GM21423 (cell line): ENCODE data around the gene OTUB1.

ENCODE experiments used
- ATAC-seq: cut with Tn5 transposase; IDR thresholded peaks from one replicate; pipeline ENCODE4 v1.9.1; 2021; ENCODE audit warnings: mild to moderate bottlenecking, moderate library complexity; ENCODE audit not compliant: unreplicated experiment

The OTUB1 gene

DNA sequence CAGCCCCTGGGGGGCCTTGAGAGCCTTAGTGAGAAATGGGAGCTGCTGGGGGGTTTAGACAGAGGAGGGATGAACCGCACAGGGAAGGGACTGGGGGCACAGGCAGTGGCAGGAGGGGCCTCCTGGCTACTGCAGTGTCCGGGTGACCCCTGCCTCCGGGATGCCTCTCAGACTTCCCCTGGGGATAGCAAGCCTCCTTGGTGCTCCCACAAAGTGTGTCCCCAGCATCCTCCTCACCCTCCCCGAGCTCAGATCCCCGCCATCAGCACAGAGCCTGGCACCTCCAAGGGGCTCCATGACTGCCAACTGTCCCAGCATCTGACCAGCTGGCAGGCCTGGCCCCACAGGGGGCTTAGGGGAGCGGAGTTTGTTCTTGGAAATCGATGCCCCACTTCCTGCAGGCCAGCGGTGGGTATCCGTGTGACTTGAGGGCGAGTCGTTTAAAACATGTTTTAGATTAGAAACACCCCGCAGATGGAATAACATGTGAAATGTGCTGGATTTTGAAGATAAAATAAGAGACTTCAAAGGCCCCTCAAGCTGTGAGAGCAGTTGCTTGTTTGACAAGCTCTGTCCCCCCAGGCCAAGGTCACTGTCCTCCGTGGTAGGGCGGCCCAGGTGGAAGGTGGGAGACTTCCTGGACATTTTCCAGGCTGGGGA, 36.0 kb downstream of the OTUB1 start:
- no peak for ATAC-seq

DNA sequence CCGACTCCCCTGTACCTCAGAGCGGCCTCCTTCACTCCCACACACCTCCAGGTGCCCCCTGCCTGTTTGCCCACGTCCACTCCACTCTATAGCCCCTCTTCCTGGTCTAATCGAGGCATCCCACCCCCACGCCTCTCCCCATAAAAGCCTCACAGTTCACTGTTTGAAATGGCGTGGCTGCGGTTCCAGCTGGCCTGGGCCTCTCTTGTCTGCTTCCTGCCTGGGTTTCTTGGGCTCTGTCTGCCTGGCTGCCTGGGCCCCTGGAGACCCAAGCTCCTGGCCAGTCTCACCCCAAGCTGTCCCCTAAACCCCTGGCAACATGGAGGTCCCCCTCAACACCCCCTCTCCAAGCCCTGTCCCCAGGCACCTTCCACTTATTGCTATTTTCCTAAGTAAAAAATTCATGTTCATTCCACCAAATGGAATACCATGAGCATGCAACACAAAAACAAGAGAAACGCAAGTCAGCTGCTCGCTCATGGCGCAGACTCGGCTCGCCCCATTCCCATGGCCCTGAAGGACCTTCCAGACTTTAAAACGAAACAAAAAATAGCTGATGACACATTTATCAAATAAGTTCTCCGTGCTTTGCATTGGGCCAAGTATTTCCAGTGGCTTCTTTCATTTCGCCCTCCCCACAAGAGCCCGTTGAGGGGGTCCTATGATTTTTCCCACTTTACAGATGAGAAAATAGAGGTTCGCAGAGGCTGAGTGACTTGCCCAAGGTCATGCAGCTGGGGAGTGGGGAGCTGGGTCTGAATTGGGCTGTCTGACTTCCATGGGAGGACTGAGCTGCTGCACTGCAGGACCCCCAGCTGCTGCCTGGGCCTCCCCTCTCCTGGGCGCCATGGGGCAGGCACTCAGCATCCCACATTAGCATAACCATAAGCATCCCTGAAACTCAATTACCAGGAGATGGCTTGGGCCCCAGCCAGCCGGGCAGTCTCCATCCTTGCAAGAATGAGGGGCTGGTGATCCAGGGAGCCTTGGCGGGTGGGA, 37.8 kb downstream of the OTUB1 start:
- ATAC-seq = no peak

DNA sequence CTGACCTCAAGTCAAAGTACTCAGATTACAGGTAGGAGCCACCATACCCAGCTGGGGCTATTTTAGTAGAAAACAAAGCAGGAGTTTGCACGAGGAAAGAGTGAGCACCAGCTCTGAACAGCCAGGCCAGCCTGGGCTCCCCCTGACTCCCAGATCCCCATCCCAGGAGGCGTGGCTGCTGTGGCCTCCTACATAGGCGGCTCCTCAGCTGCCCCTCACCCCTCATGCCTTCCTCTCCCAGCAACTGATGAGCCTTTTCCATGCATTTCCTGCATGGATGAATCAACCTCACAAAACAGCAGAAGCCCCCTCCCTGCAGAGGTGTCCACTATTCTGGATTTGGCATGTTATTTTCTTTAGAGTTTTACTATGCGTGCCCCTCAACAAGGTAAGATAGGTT, 39.0 kb downstream of the OTUB1 start:
- no peak for ATAC-seq

DNA sequence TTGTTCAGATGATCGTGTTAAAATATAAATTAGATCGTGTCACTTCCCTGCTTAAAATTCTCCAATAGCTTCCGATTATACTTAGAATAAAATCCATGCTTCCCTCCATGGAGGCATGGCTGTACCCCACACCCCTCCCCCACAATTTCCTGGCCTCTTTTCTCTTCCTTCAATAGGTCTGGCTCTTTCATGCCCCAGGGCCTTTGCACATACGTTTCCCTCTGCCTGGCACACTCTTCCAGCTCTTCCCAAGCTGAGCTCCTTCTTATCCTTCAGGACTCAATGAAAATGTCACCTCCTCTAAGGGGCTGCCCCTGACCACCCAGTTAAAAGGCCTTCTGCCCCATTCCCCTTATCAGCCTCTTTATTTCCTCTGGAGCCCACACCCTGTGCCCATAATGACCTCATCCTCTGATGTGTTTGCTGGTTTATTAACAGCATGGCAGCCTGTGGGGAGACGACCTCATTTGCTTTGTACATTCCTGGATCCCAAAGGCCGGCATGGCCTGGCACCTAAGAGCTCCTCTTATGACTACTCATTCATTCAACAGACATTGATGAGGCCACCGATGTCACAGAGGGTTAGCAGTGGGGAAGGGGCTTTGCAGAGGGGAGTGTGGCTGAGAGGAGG, 40.5 kb downstream of the OTUB1 start:
- ATAC-seq = no peak

DNA sequence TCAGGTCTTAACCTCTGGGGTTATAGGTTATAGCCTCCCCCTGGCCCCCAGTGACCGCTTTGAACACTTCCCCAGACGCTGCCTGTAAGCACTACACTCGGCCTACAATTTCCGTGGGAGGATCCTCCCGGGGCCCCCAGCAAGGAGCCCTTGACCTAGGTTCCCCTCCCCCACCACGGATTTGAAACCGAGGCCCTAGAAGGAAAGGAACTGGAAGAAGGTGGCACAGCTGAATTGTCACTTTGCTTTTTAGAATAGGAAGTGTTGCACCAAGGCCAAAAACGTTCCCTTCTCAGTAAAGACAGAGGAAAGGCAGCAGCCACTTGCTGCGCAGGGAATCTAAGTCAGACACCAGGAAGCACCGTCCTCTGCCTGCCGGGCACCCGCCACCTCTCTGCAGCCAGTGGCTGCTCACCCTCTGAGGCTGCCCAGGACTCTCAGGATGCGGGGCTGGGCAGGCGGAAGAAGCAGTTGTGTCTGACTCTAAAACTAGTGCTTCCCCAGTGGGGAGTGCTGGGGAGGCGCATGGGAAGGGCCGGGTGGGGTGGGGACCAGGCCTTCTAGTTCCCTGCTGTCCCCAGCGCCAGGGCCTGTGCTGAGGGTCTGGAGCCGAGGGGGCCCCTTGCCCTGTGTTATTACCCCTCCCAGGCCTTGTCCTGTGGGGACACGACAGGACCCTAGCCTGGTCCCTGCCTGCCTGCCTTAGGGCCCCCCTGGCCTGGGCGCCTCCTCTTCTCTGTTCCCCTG, 41.6 kb downstream of the OTUB1 start:
- ATAC-seq = no peak

DNA sequence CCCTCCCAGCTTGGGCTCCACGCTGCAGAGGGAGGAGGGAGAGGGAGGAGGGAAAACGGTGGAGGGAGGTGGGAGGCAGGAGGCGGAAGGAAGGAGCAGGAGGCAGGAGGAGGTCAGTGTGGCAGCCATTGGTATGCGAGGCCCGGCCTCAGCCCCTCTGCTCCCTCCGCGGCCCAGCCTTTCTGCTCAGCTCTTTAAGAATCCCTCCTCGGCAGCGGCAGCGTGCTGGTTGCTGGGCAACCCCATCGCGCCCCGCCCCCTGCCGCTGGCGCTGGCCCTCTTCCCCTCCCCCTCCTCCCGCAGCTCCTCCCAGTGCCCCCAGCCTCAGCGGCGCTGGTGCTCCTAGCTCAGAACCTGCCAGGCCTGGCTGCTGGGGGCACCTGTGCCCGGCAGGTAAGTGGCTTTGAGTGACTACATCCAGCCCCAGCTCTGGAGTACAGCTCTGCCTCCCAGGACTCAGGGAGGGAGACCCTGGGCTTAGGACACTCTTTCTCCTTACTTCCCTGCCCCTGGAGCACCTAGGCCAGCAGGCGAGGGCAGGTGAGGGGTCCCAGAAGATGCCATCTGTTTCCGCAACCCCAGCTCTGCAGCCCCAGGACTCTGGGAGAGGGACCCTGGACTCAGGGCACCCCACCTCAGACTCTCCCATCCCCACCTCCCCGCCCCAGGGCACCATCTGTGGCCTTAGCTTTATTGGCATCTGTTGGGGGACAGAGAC, 42.3 kb downstream of the OTUB1 start:
- ATAC-seq = no peak

DNA sequence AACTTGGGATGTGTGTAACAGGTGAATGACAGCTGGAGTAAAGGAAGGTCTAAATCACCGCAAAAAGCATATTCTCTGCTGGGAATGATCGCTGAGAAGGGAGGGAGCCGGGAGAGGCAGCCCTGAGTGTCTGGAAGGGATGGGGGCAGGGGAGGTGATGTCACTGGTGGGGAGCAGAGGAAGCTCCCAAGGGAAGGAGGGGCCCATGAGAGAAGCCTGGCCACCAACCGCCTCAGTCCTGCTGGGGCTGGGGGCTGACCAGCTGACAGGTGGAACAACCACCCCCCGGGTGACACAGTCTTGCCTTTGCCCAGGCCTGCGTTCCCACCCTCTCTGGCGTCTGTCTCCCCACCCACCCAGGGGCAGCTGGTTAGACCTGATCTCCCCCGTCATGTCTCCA, 43.5 kb downstream of the OTUB1 start:
- no peak for ATAC-seq

DNA sequence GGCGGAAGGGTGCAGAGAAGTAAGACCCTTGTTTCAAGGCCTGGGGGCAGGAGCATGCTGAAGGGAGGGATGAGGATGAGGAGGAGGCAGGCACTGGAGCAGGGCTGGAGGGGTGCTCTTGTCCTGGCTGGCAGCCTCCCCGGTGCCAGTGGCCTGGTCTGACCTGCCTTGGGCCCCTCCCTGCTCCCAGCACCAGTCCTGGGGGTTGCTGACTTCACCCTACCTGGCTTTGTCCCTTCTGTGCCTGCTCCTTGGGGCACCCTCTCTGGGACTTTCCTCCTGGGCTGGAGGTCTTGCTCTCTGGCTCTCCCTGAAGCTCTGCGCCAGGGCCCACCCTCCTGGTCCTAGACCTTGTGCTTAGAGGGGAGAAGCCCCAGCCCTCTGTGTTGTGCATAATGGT, 44.8 kb downstream of the OTUB1 start:
- ATAC-seq = no peak

DNA sequence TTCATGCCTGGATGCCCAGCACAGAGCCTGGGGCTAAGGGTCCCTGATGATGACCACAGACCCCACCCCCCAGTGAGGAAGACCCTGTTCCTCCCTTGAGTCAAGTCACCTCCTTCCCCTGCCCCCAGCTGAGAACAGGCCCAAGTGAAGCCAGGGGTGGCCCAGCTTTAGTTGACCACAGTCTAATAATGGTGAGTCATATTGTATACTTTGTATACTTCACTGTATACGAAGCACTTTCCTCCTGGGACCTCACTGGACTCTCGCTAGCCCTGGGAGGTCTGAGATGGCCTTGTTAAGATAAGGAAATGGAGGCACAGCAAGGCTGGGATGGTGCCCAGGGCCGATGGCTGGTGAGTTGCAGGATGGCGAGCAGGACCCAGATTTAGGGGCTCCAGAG, 45.8 kb downstream of the OTUB1 start:
- ATAC-seq = no peak

DNA sequence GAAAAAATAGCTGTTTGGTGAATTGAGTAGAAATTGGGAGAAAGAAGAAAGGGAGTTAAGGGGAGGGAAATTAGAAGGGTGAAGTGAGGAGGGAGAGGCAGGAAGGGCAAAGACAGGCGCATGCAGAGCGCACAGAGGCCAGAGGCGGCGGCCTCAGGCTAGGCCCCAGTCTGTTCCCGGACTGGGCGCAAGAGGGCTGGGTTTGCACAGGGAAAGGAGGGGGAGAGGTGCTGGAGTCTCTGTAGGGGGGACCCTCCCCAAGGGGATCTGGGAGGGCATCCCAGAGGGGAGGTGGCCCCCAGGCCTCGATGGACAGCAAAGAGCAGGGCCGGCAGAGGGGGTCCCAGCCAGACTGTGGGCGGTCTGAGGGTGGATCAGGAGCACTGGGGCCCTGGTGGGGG, 48.2 kb downstream of the OTUB1 start:
- no peak for ATAC-seq

DNA sequence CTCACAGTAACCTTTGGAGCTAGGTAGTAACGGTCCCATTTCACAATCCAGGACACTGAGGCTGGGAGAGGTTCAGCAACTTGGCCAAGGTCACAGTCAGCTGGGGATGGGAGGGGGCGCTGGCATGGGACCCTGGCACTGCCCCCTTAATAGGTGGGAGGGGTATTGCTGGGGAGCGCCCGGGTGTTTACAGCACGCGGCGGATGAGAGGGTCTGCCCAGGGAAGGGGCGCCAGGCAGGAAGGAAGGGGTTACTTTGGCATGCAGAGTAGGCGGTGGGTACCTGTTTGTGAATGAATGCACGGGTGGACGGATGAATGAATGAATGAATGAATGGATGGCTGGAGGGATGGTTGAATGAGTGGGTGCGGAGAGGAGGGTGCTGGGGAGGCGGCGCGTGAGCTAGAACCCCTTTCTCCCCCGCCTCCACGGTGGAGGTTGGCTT, 48.9 kb downstream of the OTUB1 start:
- no peak for ATAC-seq

DNA sequence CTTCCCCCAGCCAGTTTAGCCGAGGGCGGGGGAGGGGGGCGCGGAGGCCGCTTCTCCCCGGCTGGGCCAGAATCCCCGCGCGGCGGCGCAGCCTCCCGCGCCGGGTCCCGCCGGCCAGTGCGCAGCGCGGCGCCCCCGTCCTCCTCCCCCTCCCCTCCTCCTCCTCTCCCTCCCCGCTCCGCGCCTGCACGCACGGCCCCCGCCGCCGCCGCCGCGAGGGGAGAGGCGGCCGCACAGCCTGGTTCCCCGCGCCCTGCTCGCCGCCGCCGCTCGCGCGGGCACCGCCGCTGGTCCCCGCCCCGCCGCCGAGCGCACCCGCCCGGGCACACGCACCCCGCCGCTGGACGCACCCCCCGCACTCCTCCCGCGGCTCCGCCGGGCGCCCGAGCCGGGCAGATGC, 49.3 kb downstream of the OTUB1 start, which contains the start of gene FLRT1:
Gene FLRT1, plus strand, starts transcription at position 356 of the 400 bp plus-strand sequence. CDS start 80,337 bp downstream, outside the sequence.
- ATAC-seq = no peak

DNA sequence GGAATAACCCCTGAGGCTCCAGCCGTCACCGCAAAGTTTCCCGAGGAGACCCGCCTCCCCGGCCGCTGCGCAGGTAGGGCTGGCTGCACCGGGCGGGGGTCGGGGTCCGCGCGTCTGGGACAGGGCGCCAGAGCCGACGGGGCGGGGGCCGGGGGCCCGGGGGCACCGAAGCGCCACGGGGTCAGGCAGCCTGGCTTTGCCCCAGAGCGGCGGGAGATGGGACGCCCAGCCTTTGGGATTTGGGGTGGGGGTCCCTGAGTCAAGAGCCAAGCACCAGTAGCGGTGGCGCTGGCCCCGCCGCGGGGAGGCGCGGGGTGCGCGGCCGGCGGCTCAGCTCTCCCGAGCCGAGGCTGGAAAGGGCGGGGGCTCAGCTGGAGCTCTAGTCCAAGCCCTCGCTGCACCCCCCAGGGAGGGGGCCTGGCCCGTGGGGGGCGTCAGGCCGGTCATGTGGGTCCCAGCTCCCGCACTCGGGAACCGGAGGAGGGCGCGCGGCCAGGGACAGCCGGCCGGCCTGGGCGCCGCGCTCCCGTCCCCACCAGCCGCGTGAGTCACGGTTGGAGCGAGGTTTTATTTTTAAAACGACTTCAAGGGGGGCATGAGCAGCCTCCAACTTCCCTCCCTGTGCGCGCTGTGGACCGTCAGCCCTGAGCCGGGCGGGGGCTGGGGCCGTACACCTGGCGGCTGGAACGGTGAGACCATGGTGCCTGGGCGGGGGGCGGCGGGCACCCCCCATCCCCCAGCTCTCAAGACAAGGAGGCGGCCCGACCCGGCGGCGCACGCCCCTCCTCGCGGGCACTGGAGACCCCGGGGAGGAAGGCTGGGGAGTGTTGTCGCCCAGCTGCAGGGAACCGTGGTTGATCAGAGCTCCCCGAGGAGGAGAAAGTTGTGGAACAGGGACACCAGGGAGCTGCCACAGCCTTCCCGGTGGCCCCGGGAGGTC, 50.1 kb downstream of the OTUB1 start:
- no peak for ATAC-seq

DNA sequence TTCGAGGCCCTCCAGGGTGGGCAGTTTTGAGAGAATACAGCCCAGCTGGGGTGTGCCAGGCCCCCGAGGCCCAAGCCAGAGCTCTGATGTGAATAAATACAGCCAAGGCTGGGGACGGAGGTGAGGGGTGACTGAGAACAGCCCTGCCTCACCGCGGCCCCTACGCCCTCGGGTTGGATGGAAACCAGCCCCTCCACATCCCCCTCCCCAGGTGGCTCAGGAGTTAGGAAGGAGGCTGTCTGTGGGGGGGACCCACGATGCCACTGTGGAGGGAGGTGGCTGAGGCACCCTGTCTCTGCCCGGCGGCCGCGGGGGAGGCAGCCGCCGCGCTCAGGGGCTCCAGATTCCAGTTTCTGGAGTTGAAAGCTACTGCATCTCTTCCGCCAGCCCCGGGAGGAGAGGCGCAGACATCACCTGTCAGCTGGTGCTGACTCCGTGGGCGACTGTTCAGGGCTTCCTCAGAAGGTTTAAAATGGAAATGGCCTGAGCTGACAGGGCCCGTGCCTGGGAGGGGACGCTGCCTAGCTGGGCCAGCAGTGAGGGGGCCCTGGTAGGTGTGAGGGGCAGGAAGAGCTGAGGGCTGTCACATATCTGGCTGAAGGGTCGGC, 50.9 kb downstream of the OTUB1 start:
- ATAC-seq = no peak

DNA sequence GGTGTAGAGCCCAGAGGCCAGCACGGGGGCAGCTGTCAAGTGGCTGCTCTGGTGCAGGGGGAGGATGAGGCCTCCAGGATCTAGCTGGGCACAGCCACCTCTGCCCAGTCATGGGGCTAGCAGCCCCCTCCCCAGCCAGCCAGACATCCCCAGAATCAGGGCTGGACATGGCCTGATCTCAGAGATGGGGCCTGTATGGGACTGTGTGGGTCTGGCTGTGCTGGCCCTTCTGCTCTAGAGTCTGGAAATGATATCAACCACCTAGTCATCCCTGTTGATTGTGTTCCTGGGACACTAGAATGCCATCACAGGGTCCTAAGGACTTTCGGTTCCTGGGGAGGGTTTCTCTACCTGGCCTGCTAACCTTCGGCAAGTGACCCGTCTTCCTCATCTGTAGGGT, 52.3 kb downstream of the OTUB1 start:
- no peak for ATAC-seq

DNA sequence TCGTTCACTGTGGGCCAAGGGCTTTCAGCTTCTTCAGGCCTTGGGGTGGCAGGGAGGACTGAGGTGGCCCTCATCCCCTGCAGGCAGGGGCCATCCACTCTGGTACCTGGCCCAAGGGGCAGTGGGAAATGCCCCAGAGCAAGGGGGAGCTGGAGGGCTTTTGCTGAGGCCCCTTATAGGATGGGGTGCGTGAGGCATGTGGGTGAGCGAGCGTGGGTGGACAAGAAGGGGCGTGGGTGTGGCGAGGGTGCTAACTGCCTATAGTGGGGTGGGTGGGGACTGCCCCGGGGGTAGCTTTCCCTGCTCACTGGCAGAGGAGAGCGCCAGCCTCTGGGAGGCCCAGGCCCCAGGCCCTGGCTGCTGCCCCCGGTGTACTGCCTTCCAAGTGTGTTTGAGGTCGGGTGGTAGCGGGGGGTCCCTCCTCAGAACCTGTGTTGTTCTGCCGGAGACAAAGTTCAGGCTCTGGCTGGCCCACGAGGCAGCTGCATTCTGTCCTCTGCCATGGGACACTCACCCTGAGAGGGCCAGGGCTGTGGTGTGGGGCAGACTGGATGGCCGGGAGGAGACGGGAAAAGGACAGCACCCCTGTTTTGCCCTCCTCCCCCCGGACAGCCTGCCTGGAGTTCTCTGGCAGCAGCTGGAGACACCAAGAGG, 52.9 kb downstream of the OTUB1 start:
- no peak for ATAC-seq

DNA sequence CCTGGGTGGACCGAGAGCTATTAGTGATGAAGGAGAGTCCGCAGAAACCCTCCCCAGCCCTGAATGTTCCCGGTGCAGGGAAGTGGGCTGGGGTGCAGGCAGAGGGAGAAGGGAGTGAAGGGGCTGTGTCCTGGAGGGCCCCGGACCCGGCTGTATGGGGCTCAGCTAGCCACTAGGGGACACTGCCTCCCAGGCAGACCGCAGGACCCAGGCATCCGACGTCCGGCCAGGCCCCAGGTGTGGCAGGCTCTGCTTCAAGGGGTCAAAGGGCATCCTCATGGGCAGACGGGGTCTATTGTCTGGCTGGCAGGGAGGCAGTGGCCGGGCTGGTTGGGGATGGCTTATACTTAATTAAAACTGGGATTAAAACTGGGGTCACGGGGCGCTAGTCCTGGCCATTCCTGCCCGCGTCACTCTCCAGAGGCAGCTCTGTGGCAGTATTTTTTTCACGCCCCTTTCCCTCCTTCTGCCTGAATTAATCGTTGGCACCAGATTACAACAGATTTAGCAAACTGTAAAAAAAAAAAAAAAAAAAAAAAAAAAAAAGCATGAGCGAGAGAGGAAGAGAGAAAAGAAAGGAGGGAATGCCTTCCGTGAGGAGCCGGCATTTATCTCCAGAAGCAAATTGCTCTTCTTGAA, 54.6 kb downstream of the OTUB1 start:
- no peak for ATAC-seq

DNA sequence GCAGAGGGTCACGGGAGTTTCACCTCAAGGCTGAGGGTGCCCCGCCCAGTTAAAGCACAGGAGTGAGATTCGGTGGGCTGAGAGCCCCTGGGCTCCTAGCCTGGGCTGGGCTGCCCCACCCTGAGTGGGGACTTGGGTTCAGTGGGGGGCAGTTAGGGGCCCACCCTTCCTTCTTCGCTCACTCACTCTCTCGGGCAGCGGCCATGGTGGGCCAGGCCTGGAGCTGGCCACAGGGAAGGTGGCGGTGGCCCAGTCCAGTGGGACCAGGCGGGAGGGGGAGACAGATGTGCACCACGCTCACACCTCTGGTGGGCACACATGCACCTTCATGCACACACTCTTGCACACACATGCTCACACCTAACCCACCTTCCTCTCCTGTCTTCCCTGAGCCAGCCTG, 55.6 kb downstream of the OTUB1 start:
- ATAC-seq = no peak
